ENCODE measurements around the gene MOSPD2.

GRCh38 chrX:14964500-14964899 is 91.3 kb downstream of the MOSPD2 start:
- TF ChIP-seq CTCF (IDR thresholded peaks at IDR 0.05) (no peak), POLR2A (IDR thresholded peaks at IDR 0.05) (no peak)

Data from vagina (tissue), 2 donors.